ENCODE results near the gene RUVBL2.
A peak's percentile ranks its signal among the peaks of the same experiment; 100 is the strongest.

Gene RUVBL2

DNA sequence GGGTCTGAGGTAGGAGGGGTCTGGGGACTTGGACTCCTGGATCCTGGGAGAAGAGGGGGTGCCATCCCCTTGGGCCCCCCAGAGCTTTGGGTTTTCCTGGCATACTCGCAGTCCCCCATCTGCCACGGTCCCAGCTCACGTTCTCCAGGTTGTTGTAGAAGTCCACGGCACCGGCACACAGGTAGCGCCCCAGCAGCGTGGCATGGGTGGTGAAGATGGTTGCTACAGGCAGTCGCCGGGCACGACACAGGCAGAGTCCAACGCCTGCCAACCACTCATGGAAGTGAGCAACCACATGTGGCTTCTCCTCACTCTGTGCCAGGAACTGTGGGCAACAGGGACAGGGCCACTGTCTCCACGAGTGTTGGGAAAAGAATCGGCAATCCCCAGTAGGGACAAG is 8.0 kb upstream of the RUVBL2 start:
- no peak for DNase-seq (ENCODE audit: low read depth, low spot score)
- H3K4me3 ChIP-seq (ENCODE audit: low read length): no peak overlapping the region

GRCh38 chr19:48986211-48986610 is 7.5 kb upstream of the RUVBL2 start:
- H3K4me3 ChIP-seq (ENCODE audit: low read length): no peak overlapping the region
- no peak for DNase-seq (ENCODE audit: low read depth, low spot score)

DNA sequence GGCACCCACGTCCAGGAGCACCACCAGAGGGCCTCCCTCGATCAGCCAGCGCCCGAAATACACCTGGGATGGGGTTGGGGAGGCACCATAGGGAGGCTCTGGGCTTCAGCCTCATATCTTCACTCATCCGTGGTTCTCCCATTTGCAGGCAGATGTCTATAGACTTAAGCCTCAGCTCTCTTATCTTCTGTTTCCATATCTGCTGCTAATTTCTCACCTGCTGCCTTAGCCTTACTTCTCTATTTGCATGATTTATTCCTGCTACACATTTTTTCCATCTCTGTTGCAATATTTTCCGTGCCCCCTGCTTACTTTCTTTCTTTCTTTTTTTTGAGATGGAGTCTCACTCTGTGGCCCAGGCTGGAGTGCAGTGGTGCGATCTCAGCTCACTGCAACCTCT is 6.4 kb upstream of the RUVBL2 start:
- DNase-seq (ENCODE audit: low read depth, low spot score): no peak
- H3K4me3 ChIP-seq (ENCODE audit: low read length): no peak overlapping the region

DNA sequence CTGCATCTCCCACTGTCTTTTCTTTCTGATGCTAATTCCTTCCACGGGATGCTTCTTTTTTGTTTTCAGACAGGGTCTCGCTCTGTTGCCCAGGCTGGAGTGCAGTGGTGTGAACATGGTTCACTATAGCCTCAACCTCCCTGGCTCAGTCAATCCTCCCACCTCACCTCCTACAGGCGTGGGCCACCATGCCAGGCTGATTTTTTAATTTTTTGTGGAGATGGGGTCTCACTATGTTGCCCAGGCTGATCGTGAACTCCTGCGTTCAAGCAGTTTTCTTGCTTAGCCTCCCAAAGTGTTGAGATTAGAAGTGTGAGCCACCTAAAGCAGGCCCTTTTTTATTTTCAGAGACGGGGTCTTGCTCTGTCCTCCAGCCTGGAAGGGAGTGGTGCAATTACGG is 5.4 kb upstream of the RUVBL2 start:
- no peak for DNase-seq (ENCODE audit: low read depth, low spot score)
- no peak overlapping the region for H3K4me3 ChIP-seq (ENCODE audit: low read length)

DNA sequence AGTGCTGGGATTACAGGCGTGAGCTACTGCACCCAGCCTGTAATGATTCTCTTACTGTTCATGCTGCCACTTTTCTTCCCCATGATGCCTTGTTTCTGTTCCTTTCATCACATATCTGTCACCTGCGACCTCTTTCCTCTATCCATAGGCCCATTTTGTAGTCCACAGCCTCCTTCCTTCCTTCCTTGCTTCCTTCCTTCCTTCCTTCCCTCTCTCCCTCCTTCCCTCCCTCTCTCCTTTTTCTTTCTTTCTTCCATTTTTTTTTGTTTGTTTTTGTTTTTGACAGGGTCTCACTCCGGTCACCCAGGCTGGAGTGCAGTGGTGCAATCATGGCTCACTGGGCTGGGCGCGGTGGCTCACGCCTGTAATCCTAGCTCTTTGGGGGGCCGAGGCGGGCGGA is 4.8 kb upstream of the RUVBL2 start:
- no peak for DNase-seq (ENCODE audit: low read depth, low spot score)
- H3K4me3 ChIP-seq (ENCODE audit: low read length): no peak overlapping the region

GRCh38 chr19:48989701-48990291 is 3.9 kb upstream of the RUVBL2 start:
- no peak overlapping the region for H3K4me3 ChIP-seq (ENCODE audit: low read length)
- no peak for DNase-seq (ENCODE audit: low read depth, low spot score)

- H3K4me3 ChIP-seq (ENCODE audit: low read length): no peak overlapping the region
- no peak for DNase-seq (ENCODE audit: low read depth, low spot score)
Observed at GRCh38 chr19:48990400-48990799, 3.3 kb upstream of the RUVBL2 start.

- no peak overlapping the region for H3K4me3 ChIP-seq (ENCODE audit: low read length)
- DNase-seq (ENCODE audit: low read depth, low spot score): no peak
Observed at GRCh38 chr19:48991011-48991609, 2.6 kb upstream of the RUVBL2 start.

DNA sequence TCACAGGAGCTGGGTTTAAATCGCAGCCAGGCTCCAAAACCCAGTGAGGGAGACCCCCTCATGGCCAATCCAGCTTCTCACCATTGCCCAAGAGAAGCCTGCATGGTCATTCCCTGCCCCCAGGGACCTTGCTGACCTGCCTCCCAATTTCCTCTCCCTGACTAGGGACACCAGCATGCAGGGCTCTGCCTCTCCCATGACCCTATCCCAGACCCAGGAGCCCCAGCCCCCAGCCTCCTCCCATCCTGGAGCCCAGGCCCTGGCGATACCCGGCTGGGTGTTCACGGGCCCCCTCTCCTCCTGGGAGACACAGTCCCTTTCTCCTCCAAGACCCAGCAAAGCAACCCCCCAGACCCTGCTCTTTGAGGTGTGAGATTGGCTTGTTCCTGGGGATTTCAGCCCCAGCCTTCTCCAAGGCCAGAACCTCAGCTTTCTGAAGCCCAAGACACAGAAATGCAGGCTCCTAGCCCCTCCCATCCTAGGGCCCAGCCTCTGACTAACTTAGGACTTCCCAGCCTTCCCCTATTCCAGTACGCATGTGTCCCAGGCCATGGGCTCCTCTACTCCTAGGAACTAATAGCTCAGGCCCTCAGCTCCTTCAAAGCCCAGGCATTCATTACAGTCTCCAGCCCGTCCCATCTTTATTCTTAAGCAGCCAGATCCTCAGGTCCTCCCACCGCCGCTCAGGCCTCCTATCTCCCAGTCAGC is 1.7 kb upstream of the RUVBL2 start:
- peak overlapping the region; percentile 72 for H3K4me3 ChIP-seq (ENCODE audit: low read length)
- no peak for DNase-seq (ENCODE audit: low read depth, low spot score)

GRCh38 chr19:48992581-48993174 is 1.0 kb upstream of the RUVBL2 start:
- DNase-seq (ENCODE audit: low read depth, low spot score): no peak
- peak overlapping the region; percentile 72 for H3K4me3 ChIP-seq (ENCODE audit: low read length)

- DNase-seq (ENCODE audit: low read depth, low spot score): no peak
- H3K4me3 ChIP-seq (ENCODE audit: low read length): peak overlapping the region; percentile 72
Observed at GRCh38 chr19:48994035-48994386, 324 bp downstream of the RUVBL2 start.

DNA sequence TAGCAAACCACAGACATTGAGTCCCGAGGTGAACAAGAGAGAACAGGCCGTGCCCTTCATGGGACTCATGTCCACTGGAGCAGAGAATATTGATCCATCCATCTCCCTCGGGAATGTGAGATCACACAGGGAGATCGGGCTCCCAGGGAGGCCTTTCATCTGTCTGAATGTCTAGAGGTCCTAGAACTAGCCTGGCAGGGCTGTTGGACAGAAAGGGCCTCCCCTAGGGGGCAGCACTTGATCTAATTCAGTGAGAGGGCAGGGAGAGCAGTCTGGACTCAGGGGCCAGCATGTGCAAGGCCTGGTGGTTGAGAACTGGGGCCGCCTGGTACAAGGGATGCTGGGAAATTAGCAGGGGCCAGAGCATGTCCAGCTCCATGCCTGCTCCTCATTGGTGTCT is 4.3 kb downstream of the RUVBL2 start:
- H3K4me3 ChIP-seq (ENCODE audit: low read length): no peak overlapping the region
- no peak for DNase-seq (ENCODE audit: low read depth, low spot score)

DNA sequence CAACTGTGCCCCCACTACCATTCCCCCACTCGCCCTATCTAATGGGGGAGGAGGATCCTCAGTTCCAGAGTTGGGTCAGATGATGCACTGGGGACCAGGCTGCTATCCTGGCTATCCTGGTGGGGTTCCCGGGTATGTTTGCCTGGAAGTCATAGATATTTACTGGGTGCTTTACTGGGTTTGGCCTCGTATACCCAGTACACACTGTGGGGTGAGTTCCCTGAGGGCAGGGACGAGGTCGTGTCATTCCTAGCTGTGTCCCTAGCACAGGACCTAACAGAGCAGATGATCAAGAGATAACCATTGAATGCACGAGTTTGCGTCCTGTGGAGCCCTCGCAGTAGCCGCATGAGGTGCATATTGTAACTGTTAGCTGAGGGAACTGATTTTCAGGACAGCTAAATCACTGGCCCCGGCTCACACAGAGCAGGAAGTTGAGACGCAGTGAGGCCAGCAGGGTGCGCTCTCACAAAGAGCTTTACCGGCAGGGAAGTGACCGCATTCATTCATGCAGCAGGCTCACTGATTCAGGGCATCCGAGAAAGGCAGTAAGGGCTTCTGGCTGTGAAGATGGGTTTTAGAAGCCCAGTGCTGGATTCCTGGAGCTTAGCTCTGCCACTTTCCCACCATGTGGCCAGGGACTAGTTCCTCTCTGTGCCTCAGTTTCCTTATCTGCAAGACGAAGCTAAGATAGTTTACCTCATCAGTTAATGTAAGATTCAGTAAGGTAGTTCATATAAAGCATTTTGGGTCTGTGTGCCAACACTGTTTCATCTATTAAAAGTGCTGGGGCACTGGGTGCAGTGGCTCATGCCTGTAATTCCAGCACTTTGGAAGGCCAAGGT is 6.0 kb downstream of the RUVBL2 start:
- no peak overlapping the region for H3K4me3 ChIP-seq (ENCODE audit: low read length)
- DNase-seq (ENCODE audit: low read depth, low spot score): peak; percentile 60

GRCh38 chr19:49004133-49004532 is 10.4 kb downstream of the RUVBL2 start:
- DNase-seq (ENCODE audit: low read depth, low spot score): no peak
- H3K4me3 ChIP-seq (ENCODE audit: low read length): no peak overlapping the region

- no peak for DNase-seq (ENCODE audit: low read depth, low spot score)
- no peak overlapping the region for H3K4me3 ChIP-seq (ENCODE audit: low read length)
Observed at GRCh38 chr19:49004964-49005614, 11.4 kb downstream of the RUVBL2 start.

- no peak for DNase-seq (ENCODE audit: low read depth, low spot score)
Observed at GRCh38 chr19:49006905-49007304, 13.2 kb downstream of the RUVBL2 start.

DNA sequence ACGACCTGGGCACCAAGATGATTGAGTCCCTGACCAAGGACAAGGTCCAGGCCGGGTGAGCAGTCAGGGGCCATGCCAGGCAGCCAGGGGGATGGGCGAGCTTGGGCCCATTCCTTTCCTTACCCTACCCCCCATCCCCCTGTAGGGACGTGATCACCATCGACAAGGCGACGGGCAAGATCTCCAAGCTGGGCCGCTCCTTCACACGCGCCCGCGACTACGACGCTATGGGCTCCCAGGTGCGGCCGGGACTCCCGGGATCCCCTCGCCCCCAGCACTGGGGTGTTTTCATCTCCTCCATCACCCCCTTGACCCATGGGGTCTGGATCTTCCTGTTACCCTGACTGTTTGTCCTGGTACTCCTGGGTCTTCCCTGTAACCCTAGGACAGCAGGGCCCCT is 16.1 kb downstream of the RUVBL2 start:
- H3K4me3 ChIP-seq (ENCODE audit: low read length): no peak overlapping the region
- DNase-seq (ENCODE audit: low read depth, low spot score): no peak

More at GRCh38 chr19:49006905-49007304, 13.2 kb downstream of the RUVBL2 start:
- no peak overlapping the region for H3K4me3 ChIP-seq (ENCODE audit: low read length)

GRCh38 chr19:49010453-49010852 is 16.8 kb downstream of the RUVBL2 start:
- DNase-seq (ENCODE audit: low read depth, low spot score): no peak
- no peak overlapping the region for H3K4me3 ChIP-seq (ENCODE audit: low read length)

- no peak overlapping the region for H3K4me3 ChIP-seq (ENCODE audit: low read length)
- DNase-seq (ENCODE audit: low read depth, low spot score): no peak
Observed at GRCh38 chr19:49011194-49011593, 17.5 kb downstream of the RUVBL2 start.
